ENCODE measurements around the gene RAD23B. TPM values are rescaled to one million over a fixed set of nuclear protein-coding genes. Genes with fewer than 3 reads are reported as not detected.

The RAD23B gene
- total and polyA plus RNA-seq, 2 of the 13 experiments (the other 11 are each of a cell fraction or from before 2014, with no cell fraction given): 133 to 156 TPM

- TF ChIP-seq ZNF605 (CRISPR knock-in tag; IDR thresholded peaks at IDR 0.05): peak; percentile 65
- TF ChIP-seq ZSCAN30 (CRISPR knock-in tag; IDR thresholded peaks at IDR 0.05): no peak
- TF ChIP-seq ZFP1 (CRISPR knock-in tag; IDR thresholded peaks at IDR 0.05): no peak
- peak; percentile 65; the same call in 1 of the 2 replicates for TF ChIP-seq ZNF556 (CRISPR knock-in tag; IDR thresholded peaks at IDR 0.05; ENCODE audit: borderline replicate concordance)
- TF ChIP-seq EP300 (IDR thresholded peaks at IDR 0.05; ENCODE audit: low read depth in 2 of 2, low read length in 2 of 2): peak in 1 of 2 experiments; percentile 13; a peak in 2 of 4 replicates
- TF ChIP-seq EP300 (CRISPR knock-in tag; IDR thresholded peaks at IDR 0.05; ENCODE audit: borderline replicate concordance): peak; percentile 75
- TF ChIP-seq TCF7L2 (IDR thresholded peaks at IDR 0.05; ENCODE audit: low read depth, low read length): no peak
- TF ChIP-seq, protein P1, sequence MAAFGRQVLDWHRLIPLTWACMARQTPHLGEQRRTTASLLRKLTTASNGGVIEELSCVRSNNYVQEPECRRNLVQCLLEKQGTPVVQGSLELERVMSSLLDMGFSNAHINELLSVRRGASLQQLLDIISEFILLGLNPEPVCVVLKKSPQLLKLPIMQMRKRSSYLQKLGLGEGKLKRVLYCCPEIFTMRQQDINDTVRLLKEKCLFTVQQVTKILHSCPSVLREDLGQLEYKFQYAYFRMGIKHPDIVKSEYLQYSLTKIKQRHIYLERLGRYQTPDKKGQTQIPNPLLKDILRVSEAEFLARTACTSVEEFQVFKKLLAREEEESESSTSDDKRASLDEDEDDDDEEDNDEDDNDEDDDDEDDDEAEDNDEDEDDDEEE (CRISPR knock-in tag; IDR thresholded peaks at IDR 0.05): peak; percentile 67; the same call in 1 of the 2 replicates
- TF ChIP-seq NPAS2 (CRISPR knock-in tag; IDR thresholded peaks at IDR 0.05; ENCODE audit: borderline replicate concordance): no peak
- TF ChIP-seq GATAD1 (CRISPR knock-in tag; IDR thresholded peaks at IDR 0.05): 0 out of 2 replicates have a peak, but pooled peaks have one; percentile 69
- TF ChIP-seq ZNF292 (CRISPR knock-in tag; IDR thresholded peaks at IDR 0.05; ENCODE audit: borderline replicate concordance, low read depth): no peak
- TF ChIP-seq, protein P2, sequence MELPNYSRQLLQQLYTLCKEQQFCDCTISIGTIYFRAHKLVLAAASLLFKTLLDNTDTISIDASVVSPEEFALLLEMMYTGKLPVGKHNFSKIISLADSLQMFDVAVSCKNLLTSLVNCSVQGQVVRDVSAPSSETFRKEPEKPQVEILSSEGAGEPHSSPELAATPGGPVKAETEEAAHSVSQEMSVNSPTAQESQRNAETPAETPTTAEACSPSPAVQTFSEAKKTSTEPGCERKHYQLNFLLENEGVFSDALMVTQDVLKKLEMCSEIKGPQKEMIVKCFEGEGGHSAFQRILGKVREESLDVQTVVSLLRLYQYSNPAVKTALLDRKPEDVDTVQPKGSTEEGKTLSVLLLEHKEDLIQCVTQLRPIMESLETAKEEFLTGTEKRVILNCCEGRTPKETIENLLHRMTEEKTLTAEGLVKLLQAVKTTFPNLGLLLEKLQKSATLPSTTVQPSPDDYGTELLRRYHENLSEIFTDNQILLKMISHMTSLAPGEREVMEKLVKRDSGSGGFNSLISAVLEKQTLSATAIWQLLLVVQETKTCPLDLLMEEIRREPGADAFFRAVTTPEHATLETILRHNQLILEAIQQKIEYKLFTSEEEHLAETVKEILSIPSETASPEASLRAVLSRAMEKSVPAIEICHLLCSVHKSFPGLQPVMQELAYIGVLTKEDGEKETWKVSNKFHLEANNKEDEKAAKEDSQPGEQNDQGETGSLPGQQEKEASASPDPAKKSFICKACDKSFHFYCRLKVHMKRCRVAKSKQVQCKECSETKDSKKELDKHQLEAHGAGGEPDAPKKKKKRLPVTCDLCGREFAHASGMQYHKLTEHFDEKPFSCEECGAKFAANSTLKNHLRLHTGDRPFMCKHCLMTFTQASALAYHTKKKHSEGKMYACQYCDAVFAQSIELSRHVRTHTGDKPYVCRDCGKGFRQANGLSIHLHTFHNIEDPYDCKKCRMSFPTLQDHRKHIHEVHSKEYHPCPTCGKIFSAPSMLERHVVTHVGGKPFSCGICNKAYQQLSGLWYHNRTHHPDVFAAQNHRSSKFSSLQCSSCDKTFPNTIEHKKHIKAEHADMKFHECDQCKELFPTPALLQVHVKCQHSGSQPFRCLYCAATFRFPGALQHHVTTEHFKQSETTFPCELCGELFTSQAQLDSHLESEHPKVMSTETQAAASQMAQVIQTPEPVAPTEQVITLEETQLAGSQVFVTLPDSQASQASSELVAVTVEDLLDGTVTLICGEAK (IDR thresholded peaks at IDR 0.05): no peak
- TF ChIP-seq, protein P2 (CRISPR knock-in tag; IDR thresholded peaks at IDR 0.05): peak; percentile 40; the same call in 1 of the 2 replicates
- TF ChIP-seq, protein P3, sequence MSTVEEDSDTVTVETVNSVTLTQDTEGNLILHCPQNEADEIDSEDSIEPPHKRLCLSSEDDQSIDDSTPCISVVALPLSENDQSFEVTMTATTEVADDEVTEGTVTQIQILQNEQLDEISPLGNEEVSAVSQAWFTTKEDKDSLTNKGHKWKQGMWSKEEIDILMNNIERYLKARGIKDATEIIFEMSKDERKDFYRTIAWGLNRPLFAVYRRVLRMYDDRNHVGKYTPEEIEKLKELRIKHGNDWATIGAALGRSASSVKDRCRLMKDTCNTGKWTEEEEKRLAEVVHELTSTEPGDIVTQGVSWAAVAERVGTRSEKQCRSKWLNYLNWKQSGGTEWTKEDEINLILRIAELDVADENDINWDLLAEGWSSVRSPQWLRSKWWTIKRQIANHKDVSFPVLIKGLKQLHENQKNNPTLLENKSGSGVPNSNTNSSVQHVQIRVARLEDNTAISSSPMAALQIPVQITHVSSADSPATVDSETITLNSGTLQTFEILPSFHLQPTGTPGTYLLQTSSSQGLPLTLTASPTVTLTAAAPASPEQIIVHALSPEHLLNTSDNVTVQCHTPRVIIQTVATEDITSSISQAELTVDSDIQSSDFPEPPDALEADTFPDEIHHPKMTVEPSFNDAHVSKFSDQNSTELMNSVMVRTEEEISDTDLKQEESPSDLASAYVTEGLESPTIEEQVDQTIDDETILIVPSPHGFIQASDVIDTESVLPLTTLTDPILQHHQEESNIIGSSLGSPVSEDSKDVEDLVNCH (CRISPR knock-in tag; IDR thresholded peaks at IDR 0.05): no peak
- no peak for TF ChIP-seq ZFP41 (CRISPR knock-in tag; IDR thresholded peaks at IDR 0.05; ENCODE audit: borderline replicate concordance)
- TF ChIP-seq ZNF672 (CRISPR knock-in tag; IDR thresholded peaks at IDR 0.05): no peak
Measured at GRCh38 chr9:107282759-107283622, at the start of gene RAD23B (continued).

All from HepG2 (cell line).